ENCODE measurements around the gene ANHX.

Gene ANHX

GRCh38 chr12:133203344-133204263, 32.1 kb downstream of the ANHX start:
- no peak for DNase-seq (ENCODE audit: low read depth in 2 of 2)

GRCh38 chr12:133202493-133203343, 33.0 kb downstream of the ANHX start:
- DNase-seq (ENCODE audit: low read depth in 2 of 2): no peak

GRCh38 chr12:133201888-133202287, 33.8 kb downstream of the ANHX start:
- no peak for DNase-seq (ENCODE audit: low read depth in 2 of 2)

GRCh38 chr12:133192847-133193246, 42.8 kb downstream of the ANHX start:
- no peak for DNase-seq (ENCODE audit: low read depth in 2 of 2)

GRCh38 chr12:133190176-133190575, 45.5 kb downstream of the ANHX start:
- DNase-seq (ENCODE audit: low read depth in 2 of 2): no peak

GRCh38 chr12:133181238-133181959, 54.3 kb downstream of the ANHX start, which contains the start of gene ZNF268:
ZNF268 (plus strand) TSS chr12:133181495; CDS start chr12:133181998, 503 bp downstream.
- peak; percentile 66 to 82 for DNase-seq (ENCODE audit: low read depth in 2 of 2)

- no peak for DNase-seq (ENCODE audit: low read depth in 2 of 2)
These were observed 55.0 kb downstream of the ANHX start for GRCh38 chr12:133180669-133181068.

- DNase-seq (ENCODE audit: low read depth in 2 of 2): no peak
These were observed 60.8 kb downstream of the ANHX start for GRCh38 chr12:133174901-133175300.

GRCh38 chr12:133172491-133172890, 63.2 kb downstream of the ANHX start:
- no peak for DNase-seq (ENCODE audit: low read depth in 2 of 2)
